B cell (primary cell): ENCODE results near the gene SPRED2. TPM values are rescaled to one million over a fixed set of nuclear protein-coding genes. Genes with fewer than 3 reads are reported as not detected.

ENCODE experiments used
- ATAC-seq: fragments of 200-7000 bp; cut with Tn5 transposase; one replicate; pipeline ENCODE4 v1.10.0; 2021; ENCODE audit warnings: low read depth, mild to moderate bottlenecking, moderate number of reproducible peaks, moderate library complexity
- CTCF ChIA-PET: fragments of 350-600 bp; sonication (Branson Sonifier 250); formaldehyde crosslinking; loops from one replicate; lab custom pipeline; 2021; ENCODE audit warnings: antibody characterized with exemption, inconsistent platforms; lab: Charles Lee
- POLR2A ChIA-PET: fragments of 350-600 bp; sonication (Branson Sonifier 250); formaldehyde crosslinking; loops from one replicate; lab custom pipeline; 2021; ENCODE audit warnings: antibody characterized with exemption; lab: Charles Lee
- DNase-seq: peaks from one replicate; pipeline ENCODE4 v3.0.0; 2013
- H2AFZ ChIP-seq: 2 replicates; pipeline ENCODE4 v1.6.1; 2012; ENCODE audit warnings: mild to moderate bottlenecking, low read depth, low read length; ENCODE audit not compliant: insufficient read depth, poor library complexity, severe bottlenecking
- H3K27ac ChIP-seq, 2 donors: 1 replicate in 1 of 2; 2 replicates in 1 of 2; pipeline ENCODE4 v1.5.1; 2012 to 2013; ENCODE audit warnings: low read length in 2 of 2, mild to moderate bottlenecking in 2 of 2, moderate library complexity in 1 of 2
- H3K27me3 ChIP-seq, 4 experiments: fragments of 200-600 bp in 1 of 4; sonication (generic) in 1 of 4; replicated peaks in 1 of 4; 1 replicate in 2 of 4; 2 replicates in 2 of 4; pipeline versions ENCODE4 v1.6.1 to v1.7.0; 2013 to 2016; ENCODE audit warnings: low read length in 3 of 4, mild to moderate bottlenecking in 2 of 4, mixed read lengths in 1 of 4, moderate library complexity in 1 of 4; ENCODE audit not compliant: insufficient read depth in 4 of 4, control insufficient read depth in 3 of 4; ENCODE audit errors: control extremely low read depth in 1 of 4
- H3K36me3 ChIP-seq, 2 experiments: replicated peaks in 1 of 2; 1 replicate in 1 of 2; 2 replicates in 1 of 2; pipeline versions ENCODE4 v1.6.1 to v1.7.1; 2013; ENCODE audit warnings: low read length in 1 of 2; ENCODE audit not compliant: insufficient read depth in 2 of 2, control insufficient read depth in 1 of 2; ENCODE audit errors: control extremely low read depth in 1 of 2, extremely low read depth in 1 of 2
- H3K4me1 ChIP-seq, 2 donors: fragments of 200-600 bp in 1 of 2; sonication (generic) in 1 of 2; 1 replicate in 1 of 2; 2 replicates in 1 of 2; pipeline versions ENCODE4 v1.5.1 to v1.6.1; 2013 to 2017; ENCODE audit warnings: low read length in 2 of 2; ENCODE audit not compliant: control insufficient read depth in 2 of 2, insufficient read depth in 2 of 2
- H3K4me2 ChIP-seq: replicated peaks from 2 replicates; pipeline ENCODE3; 2012; ENCODE audit warnings: mild to moderate bottlenecking, low read depth, low read length; ENCODE audit not compliant: poor library complexity, severe bottlenecking
- H3K4me3 ChIP-seq, 5 experiments: fragments of 200-600 bp in 1 of 5; sonication (generic) in 1 of 5; 1 replicate in 3 of 5; 2 replicates in 2 of 5; pipeline versions ENCODE4 v1.5.1 to v1.7.0; 2011 to 2016; ENCODE audit warnings: low read length in 4 of 5, mild to moderate bottlenecking in 4 of 5, low read depth in 2 of 5, control low read depth in 1 of 5, moderate library complexity in 1 of 5; ENCODE audit not compliant: insufficient read depth in 1 of 5; ENCODE audit errors: control extremely low read depth in 1 of 5, extremely low read depth in 1 of 5
- H3K79me2 ChIP-seq: fragments of 200-600 bp; sonication (generic); one replicate; pipeline ENCODE4 v1.6.0; 2016; ENCODE audit warnings: low read length; ENCODE audit not compliant: control insufficient read depth, insufficient read depth
- H3K9ac ChIP-seq: fragments of 200-600 bp; sonication (generic); 2 replicates; pipeline ENCODE4 v1.6.1; 2017; ENCODE audit warnings: mild to moderate bottlenecking, low read length, moderate library complexity
- H3K9me3 ChIP-seq, 3 donors: one replicate each; pipeline versions ENCODE4 v1.6.1 to v1.7.1; 2013; ENCODE audit warnings: low read length in 2 of 3; ENCODE audit not compliant: control insufficient read depth in 2 of 3, insufficient read depth in 1 of 3; ENCODE audit errors: control extremely low read depth in 1 of 3
- H4K20me1 ChIP-seq: 2 replicates; pipeline ENCODE4 v1.6.0; 2012; ENCODE audit warnings: mild to moderate bottlenecking, low read length; ENCODE audit not compliant: insufficient read depth, control insufficient read depth, poor library complexity, severe bottlenecking
- H3K27ac Mint-ChIP-seq: one replicate; pipeline ENCODE4 v1.8.0; 2021; ENCODE audit warnings: mixed read lengths
- H3K27me3 Mint-ChIP-seq: one replicate; pipeline ENCODE4 v1.8.0; 2021; ENCODE audit warnings: mixed read lengths
- H3K4me1 Mint-ChIP-seq: one replicate; pipeline ENCODE4 v1.8.0; 2021; ENCODE audit warnings: mixed read lengths
- H3K4me3 Mint-ChIP-seq: one replicate; pipeline ENCODE4 v1.8.0; 2021; ENCODE audit warnings: mixed read lengths
- H3K9me3 Mint-ChIP-seq: one replicate; pipeline ENCODE4 v1.8.0; 2022; ENCODE audit warnings: mixed read lengths; ENCODE audit not compliant: insufficient read depth
- EZH2 ChIP-seq: IDR thresholded peaks from 2 replicates; pipeline ENCODE4 v1.6.1; 2012; ENCODE audit warnings: borderline replicate concordance, low read depth, mild to moderate bottlenecking, moderate library complexity, low read length; ENCODE audit not compliant: insufficient read depth, poor library complexity, severe bottlenecking
- WGBS: methylation state at CpG from one replicate; pipeline ENCODE4 v1.1.5; 2013; ENCODE audit warnings: missing lambda C conversion rate; ENCODE audit not compliant: insufficient coverage; 5-methylcytosine and 5-hydroxymethylcytosine counted together
- intact Hi-C: fragments of 100-400 bp; cut with micrococcal nuclease; formaldehyde crosslinking; loops from one replicate; pipeline ENCODE4 v1.10.0; 2022
- polyA plus RNA-seq: library from polyadenylated mRNA; depleted of rRNA; stranded (reverse); fragments of >200 nt; gene quantifications from 2 replicates; pipeline ENCODE4 v1.2.3, GENCODE V29; 2012
- total RNA-seq, 2 donors: library from RNA; stranded (reverse); fragments of 120-200 nt in 1 of 2; gene quantifications; 1 replicate in 1 of 2; 2 replicates in 1 of 2; pipeline versions ENCODE4 v1.2.3 to v1.2.4, GENCODE V29; 2013 to 2022
- TF ChIP-seq, protein P1 (sequence below): fragments of 200-600 bp; IDR thresholded peaks from one replicate; pipeline ENCODE4 v1.8.0; 2022; ENCODE audit warnings: antibody characterized with exemption, mild to moderate bottlenecking

The SPRED2 gene
- total and polyA plus RNA-seq, 2 donors (not counting 1 experiment from before 2014, with no cell fraction given): 0.40 to 1.3 TPM

GRCh38 chr2:65403529-65403915, 28.9 kb downstream of the SPRED2 start:
- Histone ChIP-seq H3K4me2 (no peak overlapping the region), H3K9ac (no peak overlapping the region), H3K79me2 (peaks cover 17% of the 10 kb centered on the region), H3K9me3 (peaks cover 0 to 2% (median 0%) of the 10 kb centered on the region in 3 donors), H3K27ac (no peak overlapping the region), H4K20me1 (no peaks in the 10 kb centered on the region), H3K4me1 (peaks cover 0 to 7% of the 10 kb centered on the region in 2 donors), H3K36me3 (no peaks in the 10 kb centered on the region), H3K4me3 (no peak overlapping the region), H3K27me3 (peaks cover 0 to 16% (median 6%) of the 10 kb centered on the region in 4 experiments), H2AFZ (no peak overlapping the region)
- TF ChIP-seq, protein P1, sequence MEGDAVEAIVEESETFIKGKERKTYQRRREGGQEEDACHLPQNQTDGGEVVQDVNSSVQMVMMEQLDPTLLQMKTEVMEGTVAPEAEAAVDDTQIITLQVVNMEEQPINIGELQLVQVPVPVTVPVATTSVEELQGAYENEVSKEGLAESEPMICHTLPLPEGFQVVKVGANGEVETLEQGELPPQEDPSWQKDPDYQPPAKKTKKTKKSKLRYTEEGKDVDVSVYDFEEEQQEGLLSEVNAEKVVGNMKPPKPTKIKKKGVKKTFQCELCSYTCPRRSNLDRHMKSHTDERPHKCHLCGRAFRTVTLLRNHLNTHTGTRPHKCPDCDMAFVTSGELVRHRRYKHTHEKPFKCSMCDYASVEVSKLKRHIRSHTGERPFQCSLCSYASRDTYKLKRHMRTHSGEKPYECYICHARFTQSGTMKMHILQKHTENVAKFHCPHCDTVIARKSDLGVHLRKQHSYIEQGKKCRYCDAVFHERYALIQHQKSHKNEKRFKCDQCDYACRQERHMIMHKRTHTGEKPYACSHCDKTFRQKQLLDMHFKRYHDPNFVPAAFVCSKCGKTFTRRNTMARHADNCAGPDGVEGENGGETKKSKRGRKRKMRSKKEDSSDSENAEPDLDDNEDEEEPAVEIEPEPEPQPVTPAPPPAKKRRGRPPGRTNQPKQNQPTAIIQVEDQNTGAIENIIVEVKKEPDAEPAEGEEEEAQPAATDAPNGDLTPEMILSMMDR: no peak
- TF ChIP-seq EZH2: no peak
- Mint-ChIP-seq H3K27ac (no peak overlapping the region), H3K4me3 (no peak overlapping the region), H3K4me1 (peaks cover 10% of the 10 kb centered on the region), H3K9me3 (no peaks in the 10 kb centered on the region), H3K27me3 (peaks cover 32% of the 10 kb centered on the region)
- ATAC-seq (no peak), DNase-seq (no peak)
- 72% methylated on average over 3 of the region's 5 CpGs for WGBS
- intact Hi-C loops: no loop called here
- CTCF ChIA-PET: no interaction called here
- POLR2A ChIA-PET: no interaction called here

DNA sequence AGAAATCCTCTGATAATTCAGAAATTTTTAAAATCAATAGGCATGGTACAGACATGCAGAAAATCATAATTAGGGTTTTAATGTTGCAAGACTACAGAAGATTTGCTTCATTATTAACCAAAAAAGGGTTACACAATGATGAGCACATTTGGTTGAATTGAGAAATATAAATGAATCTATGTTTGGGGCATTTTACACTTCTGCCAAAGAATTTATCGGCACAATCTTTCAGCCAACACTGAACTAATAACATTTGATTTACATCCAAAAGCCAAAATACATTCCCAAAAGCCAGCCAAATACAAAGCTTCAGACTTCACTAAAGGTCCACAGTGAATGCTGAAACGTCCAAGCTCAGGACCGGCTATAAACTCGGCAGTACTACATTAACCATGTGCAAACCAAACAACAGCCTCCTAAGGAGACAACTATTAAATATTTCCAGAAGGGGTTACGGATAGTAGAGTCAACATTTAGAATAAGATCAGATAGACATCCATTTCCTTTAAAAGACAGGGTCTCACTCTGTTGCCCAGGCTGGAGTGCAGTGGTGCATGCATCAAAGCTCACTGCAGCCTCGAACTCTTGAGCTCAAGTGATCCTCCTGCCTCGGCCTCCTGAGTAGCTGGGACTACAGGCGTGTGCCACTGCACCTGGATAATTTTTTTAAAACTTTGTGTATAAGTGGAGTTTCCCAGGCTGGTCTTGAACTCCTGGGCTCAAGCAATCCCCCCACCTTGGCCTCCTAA, 29.4 kb downstream of the SPRED2 start:
- Histone ChIP-seq H3K4me3 (no peak overlapping the region), H3K9ac (no peak overlapping the region), H2AFZ (no peak overlapping the region), H3K4me2 (no peak overlapping the region), H3K79me2 (peaks cover 14% of the 10 kb centered on the region), H3K36me3 (no peaks in the 10 kb centered on the region), H3K27me3 (peaks cover 0 to 13% (median 5%) of the 10 kb centered on the region in 4 experiments), H3K4me1 (peaks cover 0 to 7% of the 10 kb centered on the region in 2 donors), H4K20me1 (no peaks in the 10 kb centered on the region), H3K9me3 (peaks cover 0 to 2% (median 0%) of the 10 kb centered on the region in 3 donors), H3K27ac (no peak overlapping the region)
- H3K27ac Mint-ChIP-seq: no peak overlapping the region
- ChIA-PET POLR2A (no interaction called here), CTCF (no interaction called here)
- H3K27me3 Mint-ChIP-seq: peaks cover 34% of the 10 kb centered on the region
- intact Hi-C loops: no loop called here
- ATAC-seq (no peak), DNase-seq (no peak)
- TF ChIP-seq EZH2: no peak
- TF ChIP-seq, protein P1: no peak
- no peaks in the 10 kb centered on the region for H3K9me3 Mint-ChIP-seq
- 100% methylated on average over 2 of the region's 8 CpGs for WGBS
- H3K4me1 Mint-ChIP-seq: peaks cover 12% of the 10 kb centered on the region
- H3K4me3 Mint-ChIP-seq: no peak overlapping the region
